Measurements from ENCODE around the gene MFAP3L.

The MFAP3L gene

DNA sequence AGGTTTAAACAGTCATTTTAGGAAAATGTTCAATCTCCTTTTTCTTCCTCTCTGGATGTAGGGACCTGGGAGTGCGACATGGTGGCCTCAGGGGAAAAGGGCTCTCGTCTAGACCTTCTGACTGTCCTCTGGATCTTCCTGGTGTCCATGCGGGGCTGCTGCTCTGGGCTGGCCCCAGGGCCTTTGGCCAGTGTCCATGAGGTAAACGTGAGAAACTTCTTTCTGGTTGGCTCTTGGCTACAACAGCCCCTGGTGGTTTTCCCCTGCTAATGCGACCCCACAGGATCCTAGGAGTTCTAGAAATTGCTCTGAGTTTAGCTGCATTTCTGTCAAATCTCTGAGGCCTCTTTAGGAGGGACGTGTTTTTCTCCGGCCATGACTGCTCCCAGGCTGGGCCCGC is 85.7 kb downstream of the MFAP3L start:
- DNase-seq (ENCODE audit: low read depth), result no peak

All from stimulated activated CD8-positive, alpha-beta memory T cell treated with anti-CD3 and anti-CD28 coated beads, Interleukin-12 subunit alpha, Interleukin-12 subunit beta, amount 100 ng/mL, for 1 hour (primary cell).